Measurements from ENCODE around the gene RANBP1. TPM values are rescaled to one million over a fixed set of nuclear protein-coding genes. Genes with fewer than 3 reads are reported as not detected.

Gene RANBP1
- total and polyA plus RNA-seq, 9 of the 15 experiments (the other 6 are each of a cell fraction or from before 2014, with no cell fraction given), result 162 to 2,891 (median 1,289) TPM

GRCh38 chr22:20079745-20080444 is 36.0 kb upstream of the RANBP1 start, which contains the start of gene DGCR8 (continued):
- TF ChIP-seq ZNF134 (CRISPR knock-in tag; conservative IDR thresholded peaks at IDR 0.05) (peak; percentile 75), MCM2 (IDR thresholded peaks at IDR 0.05; ENCODE audit: low read depth) (no peak), MITF (IDR thresholded peaks at IDR 0.05) (no peak), RAD51 (IDR thresholded peaks at IDR 0.05; ENCODE audit: borderline replicate concordance, low read depth) (no peak), TEAD4 (IDR thresholded peaks at IDR 0.05; ENCODE audit: low read length) (no peak), TEAD4 (CRISPR knock-in tag; IDR thresholded peaks at IDR 0.05; ENCODE audit: borderline replicate concordance) (no peak), TCFL5 (CRISPR knock-in tag; conservative IDR thresholded peaks at IDR 0.05) (0 out of 2 replicates have a peak, but pooled peaks have one; percentile 44), NFE2 (IDR thresholded peaks at IDR 0.05; ENCODE audit: low read depth) (no peak), GMEB1 (CRISPR knock-in tag; IDR thresholded peaks at IDR 0.05) (peak; percentile 85), RBM15 (IDR thresholded peaks at IDR 0.05; ENCODE audit: insufficient read depth, low read length) (no peak), POLR2H (tag; IDR thresholded peaks at IDR 0.05; ENCODE audit: low read depth) (no peak), FIP1L1 (IDR thresholded peaks at IDR 0.05; ENCODE audit: low read depth, low read length, poor library complexity, severe bottlenecking) (peak; percentile 92), ZNF174 (CRISPR knock-in tag; IDR thresholded peaks at IDR 0.05) (peak; percentile 82; the same call in 1 of the 2 replicates), ZNF24 (IDR thresholded peaks at IDR 0.05) (no peak), SNIP1 (IDR thresholded peaks at IDR 0.05; ENCODE audit: low read depth) (no peak), SMAD3 (CRISPR knock-in tag; conservative IDR thresholded peaks at IDR 0.05) (peak; percentile 88; the same call in 1 of the 2 replicates), PTRF (tag; IDR thresholded peaks at IDR 0.05) (no peak), CUX1 (CRISPR knock-in tag; IDR thresholded peaks at IDR 0.05) (no peak), POLR2AphosphoS5 (IDR thresholded peaks at IDR 0.05; ENCODE audit: control insufficient read depth, insufficient read depth, low read depth, low read length) (no peak)

All from K562 (cell line).